Measurements from ENCODE around the gene GSN.

DNA sequence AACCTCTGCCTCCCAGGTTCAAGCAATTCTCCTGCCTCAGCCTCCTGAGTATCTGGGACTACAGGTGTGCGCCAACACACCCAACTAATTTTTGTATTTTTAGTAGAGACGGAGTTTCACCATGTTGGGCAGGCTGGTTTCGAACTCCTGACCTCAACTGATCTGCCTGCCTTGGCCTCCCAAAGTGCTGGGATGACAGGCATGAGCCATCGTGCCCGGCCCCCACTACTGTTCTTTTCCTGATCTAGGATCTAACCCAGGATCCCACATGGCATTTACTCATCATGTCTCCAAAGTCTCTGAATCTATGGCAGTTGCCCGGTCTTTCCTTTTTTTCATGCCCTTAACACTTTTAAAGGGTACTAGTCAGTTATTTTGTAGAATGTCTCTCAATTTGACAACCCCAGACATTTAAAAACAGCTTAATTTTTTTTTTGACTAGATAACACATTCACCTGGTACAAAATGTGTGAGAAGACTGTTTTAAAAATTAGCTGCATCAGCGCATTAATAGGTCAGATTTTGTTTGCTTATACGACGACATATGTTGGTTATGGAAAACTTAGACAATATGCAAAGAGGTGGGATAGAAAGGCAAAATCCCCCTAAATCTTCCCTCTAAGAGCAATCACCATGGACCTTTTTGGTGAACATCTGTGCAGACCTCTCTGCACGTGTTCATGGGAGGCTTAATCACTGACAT, 55.6 kb downstream of the GSN start:
- TF ChIP-seq POLR2A (IDR thresholded peaks at IDR 0.05; ENCODE audit: low read length) (no peak), KDM5A (IDR thresholded peaks at IDR 0.05) (no peak)

Measured in A549 (cell line).